IMR-90 (cell line): ENCODE results near the gene CFDP1. TPM values are rescaled to one million over a fixed set of nuclear protein-coding genes. Genes with fewer than 3 reads are reported as not detected.
A peak's percentile ranks its signal among the peaks of the same experiment; 100 is the strongest.

Experiments used
- ATAC-seq: fragments of 200-7000 bp; cut with Tn5 transposase; 2 replicates; pipeline ENCODE4 v1.9.1; 2020; ENCODE audit warnings: low read depth, mild to moderate bottlenecking, moderate library complexity
- BruUV-seq: library from RNA; stranded (reverse); fragments of 400-500 nt; replicated peaks from 2 replicates; lab custom pipeline; 2021; lab: Mats Ljungman, UMichigan
- CTCF ChIA-PET: fragments of 300-600 bp; formaldehyde crosslinking; extraction: SDS; loops from one replicate; lab custom pipeline; 2021; ENCODE audit warnings: antibody characterized with exemption; lab: Yijun Ruan, JAX
- POLR2A ChIA-PET: fragments of 300-600 bp; sonication (Branson Sonifier 250); formaldehyde crosslinking; loops from one replicate; lab custom pipeline; 2022; ENCODE audit warnings: antibody characterized with exemption; ENCODE audit not compliant: unreplicated experiment; lab: Charles Lee
- DNase-seq: peaks from one replicate; pipeline ENCODE4 v3.0.0; 2013
- H2AFZ ChIP-seq: replicated peaks from 2 replicates; pipeline ENCODE3; 2013; ENCODE audit warnings: low read length, mild to moderate bottlenecking; ENCODE audit not compliant: poor library complexity
- H2AK5ac ChIP-seq: 2 replicates; pipeline ENCODE4 v1.6.1; 2013; ENCODE audit warnings: low read depth, low read length, inconsistent platforms
- H2AK9ac ChIP-seq: replicated peaks from 2 replicates; pipeline ENCODE3; 2013; ENCODE audit warnings: mild to moderate bottlenecking, low read depth, low read length, moderate library complexity; ENCODE audit not compliant: poor library complexity
- H2BK120ac ChIP-seq: 2 replicates; pipeline ENCODE4 v1.6.1; 2013; ENCODE audit warnings: low read depth, low read length, inconsistent platforms
- H2BK15ac ChIP-seq: 3 replicates; pipeline ENCODE4 v1.6.1; 2013; ENCODE audit warnings: low read depth, low read length, inconsistent platforms
- H2BK20ac ChIP-seq: 2 replicates; pipeline ENCODE4 v1.6.1; 2013; ENCODE audit warnings: low read depth, mild to moderate bottlenecking, inconsistent platforms, low read length, moderate library complexity
- H2BK5ac ChIP-seq: 2 replicates; pipeline ENCODE4 v1.6.1; 2013; ENCODE audit warnings: mild to moderate bottlenecking, low read depth, low read length, inconsistent platforms; ENCODE audit not compliant: poor library complexity, severe bottlenecking
- H3K14ac ChIP-seq: replicated peaks from 2 replicates; pipeline ENCODE4 v1.6.1; 2013; ENCODE audit warnings: low read depth, low read length, inconsistent platforms
- H3K18ac ChIP-seq: 2 replicates; pipeline ENCODE4 v1.6.1; 2013; ENCODE audit warnings: low read depth, low read length, control low read depth
- H3K23ac ChIP-seq: 2 replicates; pipeline ENCODE4 v1.6.1; 2013; ENCODE audit warnings: low read depth, low read length, inconsistent platforms
- H3K27ac ChIP-seq: 2 replicates; pipeline ENCODE4 v1.5.1; 2013; ENCODE audit warnings: mild to moderate bottlenecking, control low read depth, low read length; ENCODE audit not compliant: insufficient read depth
- H3K27me3 ChIP-seq: 2 replicates; pipeline ENCODE4 v1.6.1; 2013; ENCODE audit warnings: low read length; ENCODE audit not compliant: control insufficient read depth, insufficient read depth
- H3K36me3 ChIP-seq: 2 replicates; pipeline ENCODE4 v1.6.1; 2013; ENCODE audit warnings: low read length, mixed read lengths; ENCODE audit not compliant: control insufficient read depth, insufficient read depth
- H3K4ac ChIP-seq: 2 replicates; pipeline ENCODE4 v1.6.1; 2013; ENCODE audit warnings: low read depth, low read length, inconsistent platforms
- H3K4me1 ChIP-seq: 2 replicates; pipeline ENCODE4 v1.6.1; 2013; ENCODE audit warnings: low read length, mixed read lengths; ENCODE audit not compliant: control insufficient read depth, insufficient read depth
- H3K4me2 ChIP-seq: 2 replicates; pipeline ENCODE4 v1.6.1; 2013; ENCODE audit warnings: low read depth, mild to moderate bottlenecking, control low read depth, low read length, moderate library complexity
- H3K4me3 ChIP-seq: 2 replicates; pipeline ENCODE4 v1.5.1; 2013; ENCODE audit warnings: low read depth, mild to moderate bottlenecking, control low read depth, low read length, moderate library complexity; ENCODE audit not compliant: insufficient read depth
- H3K56ac ChIP-seq: 2 replicates; pipeline ENCODE4 v1.6.1; 2013; ENCODE audit warnings: low read length, inconsistent platforms; ENCODE audit not compliant: insufficient read depth; ENCODE audit errors: extremely low read depth
- H3K79me1 ChIP-seq, 2 experiments: 2 replicates each; pipeline ENCODE4 v1.6.1; 2013; ENCODE audit warnings: low read length in 2 of 2, inconsistent platforms in 1 of 2, low read depth in 1 of 2
- H3K9ac ChIP-seq: 2 replicates; pipeline ENCODE4 v1.6.1; 2013; ENCODE audit warnings: low read depth, low read length, control low read depth
- H3K9me1 ChIP-seq: 2 replicates; pipeline ENCODE4 v1.6.1; 2013; ENCODE audit warnings: low read length, inconsistent platforms; ENCODE audit not compliant: insufficient read depth
- H3K9me3 ChIP-seq: 2 replicates; pipeline ENCODE4 v1.6.1; 2013; ENCODE audit warnings: low read length; ENCODE audit not compliant: control insufficient read depth, insufficient read depth
- H4K20me1 ChIP-seq: 2 replicates; pipeline ENCODE4 v1.6.1; 2013; ENCODE audit warnings: low read length, inconsistent platforms; ENCODE audit not compliant: insufficient read depth
- H4K5ac ChIP-seq: 2 replicates; pipeline ENCODE4 v1.6.1; 2013; ENCODE audit warnings: mild to moderate bottlenecking, low read depth, low read length, control low read depth
- H4K8ac ChIP-seq, 2 experiments: 2 replicates each; pipeline ENCODE4 v1.6.1; 2013; ENCODE audit warnings: low read depth in 2 of 2, low read length in 2 of 2, control low read depth in 1 of 2, inconsistent platforms in 1 of 2
- H4K91ac ChIP-seq: 2 replicates; pipeline ENCODE4 v1.6.1; 2013; ENCODE audit warnings: low read depth, low read length, inconsistent platforms; ENCODE audit not compliant: insufficient read depth
- MAZ ChIP-seq: IDR thresholded peaks from 2 replicates; pipeline ENCODE4 v1.6.1; 2012; ENCODE audit warnings: low read depth, mild to moderate bottlenecking, low read length, improper control_type of control experiment, moderate library complexity, borderline replicate concordance
- WGBS, 2 experiments: methylation state at CpG; one replicate each; pipeline versions ENCODE4 v1.1.5 to v1.1.7; 2013; ENCODE audit warnings: missing lambda C conversion rate in 2 of 2; ENCODE audit not compliant: insufficient read length in 1 of 2; ENCODE audit errors: extremely low coverage in 2 of 2; 5-methylcytosine and 5-hydroxymethylcytosine counted together
- dilution Hi-C: fragments of 300-500 bp; cut with HindIII; formaldehyde crosslinking; loops from one replicate; pipeline ENCODE4 v1.14.3; 2018; ENCODE audit warnings: low sequenced_read_pairs; ENCODE audit not compliant: unreplicated experiment
- in situ Hi-C: fragments of 300-500 bp; cut with MboI; formaldehyde crosslinking; loops from 3 replicates; pipeline ENCODE4 v1.14.3; 2019; ENCODE audit warnings: low sequenced_read_pairs, inconsistent platforms, mixed read lengths
- intact Hi-C: fragments of 100-400 bp; cut with micrococcal nuclease; formaldehyde crosslinking; loops from 2 replicates; pipeline ENCODE4 v1.10.0; 2022
- polyA plus RNA-seq, 3 experiments: library from polyadenylated mRNA; depleted of rRNA; stranded (reverse); fragments of >200 nt; gene quantifications; 2 replicates each; pipeline ENCODE4 v1.2.3, GENCODE V29; 2012; ENCODE audit warnings: low replicate concordance in 1 of 3
- total RNA-seq: library from RNA; depleted of rRNA; stranded (reverse); fragments of >200 nt; gene quantifications from 2 replicates; pipeline ENCODE4 v1.2.3, GENCODE V29; 2012
- TF ChIP-seq, protein P1 (sequence below): fragments of 150-350 bp; IDR thresholded peaks from 2 replicates; pipeline ENCODE4 v1.6.1; 2017; ENCODE audit warnings: mild to moderate bottlenecking, antibody characterized with exemption, low read length, low read depth

The CFDP1 gene
- total and polyA plus RNA-seq, 2 of the 4 experiments (the other 2 are of a cell fraction), result 15.6 to 38.7 TPM

DNA sequence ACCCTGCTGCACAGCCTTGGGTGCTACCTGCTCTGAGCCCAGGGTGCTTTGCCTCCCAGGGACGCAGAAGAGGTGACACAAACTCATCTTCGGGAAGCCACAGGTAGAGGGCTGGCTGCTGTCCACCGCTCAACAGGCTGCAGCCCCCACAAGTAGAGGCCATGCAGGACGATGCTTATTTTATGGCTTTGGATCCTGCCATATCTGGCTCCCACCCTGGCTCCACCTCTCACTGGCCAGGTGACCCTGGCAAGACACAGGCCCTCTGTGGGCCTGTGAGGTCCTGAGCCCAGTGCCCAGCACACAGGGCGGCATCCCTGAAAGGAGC is 170.5 kb downstream of the CFDP1 start:
- H3K18ac ChIP-seq, result no peak overlapping the region
- POLR2A ChIA-PET, result no interaction called here
- no peak overlapping the region for H2BK120ac ChIP-seq
- ATAC-seq (no peak), DNase-seq (no peak)
- WGBS, 2 experiments, result 100% methylated on average over 1 of the region's 5 CpGs; no CpG with 5 or more reads in 1 of the 2 experiments
- H4K8ac ChIP-seq, result no peak overlapping the region
- H4K5ac ChIP-seq, result no peak overlapping the region
- H3K4me3 ChIP-seq, result no peak overlapping the region
- no peak overlapping the region for H2AK9ac ChIP-seq
- H2BK15ac ChIP-seq, result no peak overlapping the region
- in situ Hi-C loops, result no loop called here
- no peak overlapping the region for H4K91ac ChIP-seq
- peak overlapping the region; percentile 31 for H2BK5ac ChIP-seq
- H2AK5ac ChIP-seq, result peak overlapping the region; percentile 30; the same call in 1 of the 2 replicates
- H2AFZ ChIP-seq, result no peak overlapping the region
- peak overlapping the region; percentile 11; the same call in 1 of the 2 replicates for H3K4me2 ChIP-seq
- H3K23ac ChIP-seq, result 0 out of 2 replicates have a peak overlapping the region, but pooled peaks have one; percentile 14
- H3K14ac ChIP-seq, result no peak overlapping the region
- H2BK20ac ChIP-seq, result no peak overlapping the region
- no peak overlapping the region for H3K27ac ChIP-seq
- intact Hi-C loops, result no loop called here
- H3K9me3 ChIP-seq, result no peaks in the 10 kb centered on the region
- no peak overlapping the region for H3K9ac ChIP-seq
- H4K20me1 ChIP-seq, result peaks cover 71% of the 10 kb centered on the region
- peaks cover 5 to 74% of the 10 kb centered on the region in 2 experiments; a peak in 3 of 4 replicates for H3K79me1 ChIP-seq
- peak overlapping the region; percentile 17; the same call in 1 of the 2 replicates for H3K4ac ChIP-seq
- H3K27me3 ChIP-seq, result no peaks in the 10 kb centered on the region
- BruUV-seq, result no TSS peak
- dilution Hi-C loops, result no loop called here
- H3K56ac ChIP-seq, result no peak overlapping the region
- TF ChIP-seq, protein P1, sequence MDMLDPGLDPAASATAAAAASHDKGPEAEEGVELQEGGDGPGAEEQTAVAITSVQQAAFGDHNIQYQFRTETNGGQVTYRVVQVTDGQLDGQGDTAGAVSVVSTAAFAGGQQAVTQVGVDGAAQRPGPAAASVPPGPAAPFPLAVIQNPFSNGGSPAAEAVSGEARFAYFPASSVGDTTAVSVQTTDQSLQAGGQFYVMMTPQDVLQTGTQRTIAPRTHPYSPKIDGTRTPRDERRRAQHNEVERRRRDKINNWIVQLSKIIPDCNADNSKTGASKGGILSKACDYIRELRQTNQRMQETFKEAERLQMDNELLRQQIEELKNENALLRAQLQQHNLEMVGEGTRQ, result no peak
- no peak for TF ChIP-seq MAZ
- peaks cover 51% of the 10 kb centered on the region for H3K9me1 ChIP-seq
- CTCF ChIA-PET, result no interaction called here
- peaks cover 8% of the 10 kb centered on the region; the same call in 1 of the 2 replicates for H3K36me3 ChIP-seq
- peaks cover 55% of the 10 kb centered on the region for H3K4me1 ChIP-seq
